GM21576 (cell line): Measurements from ENCODE around the gene CORO7.

ENCODE experiments used
- ATAC-seq: cut with Tn5 transposase; IDR thresholded peaks from one replicate; pipeline ENCODE4 v1.9.1; 2021; ENCODE audit warnings: mild to moderate bottlenecking, moderate library complexity; ENCODE audit not compliant: unreplicated experiment

CORO7 gene

GRCh38 chr16:4385789-4386450 is 30.5 kb downstream of the CORO7 start:
- no peak for ATAC-seq

GRCh38 chr16:4385066-4385788 is 31.2 kb downstream of the CORO7 start:
- ATAC-seq = no peak

GRCh38 chr16:4384509-4384942 is 31.9 kb downstream of the CORO7 start:
- ATAC-seq = no peak

GRCh38 chr16:4383591-4384444 is 32.6 kb downstream of the CORO7 start:
- no peak for ATAC-seq

GRCh38 chr16:4382795-4383357 is 33.5 kb downstream of the CORO7 start:
- no peak for ATAC-seq

GRCh38 chr16:4381935-4382794 is 34.2 kb downstream of the CORO7 start:
- ATAC-seq = no peak

GRCh38 chr16:4381072-4381934 is 35.1 kb downstream of the CORO7 start:
- no peak for ATAC-seq

GRCh38 chr16:4380119-4381063 is 36.0 kb downstream of the CORO7 start:
- no peak for ATAC-seq

GRCh38 chr16:4378999-4379690 is 37.3 kb downstream of the CORO7 start:
- ATAC-seq = no peak

GRCh38 chr16:4378161-4378666 is 38.2 kb downstream of the CORO7 start:
- no peak for ATAC-seq

- ATAC-seq = no peak
Observed at GRCh38 chr16:4377573-4378154, 38.7 kb downstream of the CORO7 start.

GRCh38 chr16:4376893-4377572 is 39.4 kb downstream of the CORO7 start:
- ATAC-seq = no peak

- no peak for ATAC-seq
Observed at GRCh38 chr16:4376126-4376892, 40.1 kb downstream of the CORO7 start.

GRCh38 chr16:4375717-4376116 is 40.7 kb downstream of the CORO7 start:
- ATAC-seq = no peak

- no peak for ATAC-seq
Observed at GRCh38 chr16:4373909-4374742, 42.3 kb downstream of the CORO7 start.
